IMR-90 (cell line): Measurements from ENCODE around the gene TCERG1L.

Experiments used
- CEBPB ChIP-seq: IDR thresholded peaks from 2 replicates; pipeline ENCODE4 v1.6.1; 2012; ENCODE audit warnings: low read depth, low read length, improper control_type of control experiment
- CTCF ChIP-seq: conservative IDR thresholded peaks from 2 replicates; pipeline ENCODE4 v1.5.1; 2012; ENCODE audit warnings: mild to moderate bottlenecking, low read depth, low read length, improper control_type of control experiment
- TF ChIP-seq, protein P1 (sequence below): fragments of 150-350 bp; IDR thresholded peaks from 2 replicates; pipeline ENCODE4 v1.6.1; 2017; ENCODE audit warnings: mild to moderate bottlenecking, antibody characterized with exemption, low read length, low read depth

- TF ChIP-seq CEBPB (no peak), CTCF (no peak)
- TF ChIP-seq, protein P1, sequence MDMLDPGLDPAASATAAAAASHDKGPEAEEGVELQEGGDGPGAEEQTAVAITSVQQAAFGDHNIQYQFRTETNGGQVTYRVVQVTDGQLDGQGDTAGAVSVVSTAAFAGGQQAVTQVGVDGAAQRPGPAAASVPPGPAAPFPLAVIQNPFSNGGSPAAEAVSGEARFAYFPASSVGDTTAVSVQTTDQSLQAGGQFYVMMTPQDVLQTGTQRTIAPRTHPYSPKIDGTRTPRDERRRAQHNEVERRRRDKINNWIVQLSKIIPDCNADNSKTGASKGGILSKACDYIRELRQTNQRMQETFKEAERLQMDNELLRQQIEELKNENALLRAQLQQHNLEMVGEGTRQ: no peak
Measured at GRCh38 chr10:131245475-131246059, 66.0 kb downstream of the TCERG1L start.
